ENCODE measurements around the gene TSSK3.

- TF ChIP-seq CTCF (conservative IDR thresholded peaks at IDR 0.05) (no peak), EZH2 (IDR thresholded peaks at IDR 0.05; ENCODE audit: low read depth) (no peak)
Observed at GRCh38 chr1:32316903-32317277, 45.4 kb upstream of the TSSK3 start.
